Body of pancreas (tissue), 4 donors: ENCODE results near the gene PPME1.

Experiments
- POLR2A ChIP-seq, 3 donors: fragments of 450-650 bp; IDR thresholded peaks; one replicate each; pipeline ENCODE4 v1.6.1; 2016; ENCODE audit warnings: antibody characterized with exemption in 3 of 3, mild to moderate bottlenecking in 2 of 3
- TF ChIP-seq, protein P1 (sequence below), 7 experiments: fragments of 450-650 bp in 4 of 7; fragments of 200-600 bp in 3 of 7; sonication (generic) in 3 of 7; IDR thresholded peaks; one replicate each; pipeline ENCODE4 v1.5.1; 2016 to 2019; ENCODE audit warnings: antibody characterized with exemption in 7 of 7

DNA sequence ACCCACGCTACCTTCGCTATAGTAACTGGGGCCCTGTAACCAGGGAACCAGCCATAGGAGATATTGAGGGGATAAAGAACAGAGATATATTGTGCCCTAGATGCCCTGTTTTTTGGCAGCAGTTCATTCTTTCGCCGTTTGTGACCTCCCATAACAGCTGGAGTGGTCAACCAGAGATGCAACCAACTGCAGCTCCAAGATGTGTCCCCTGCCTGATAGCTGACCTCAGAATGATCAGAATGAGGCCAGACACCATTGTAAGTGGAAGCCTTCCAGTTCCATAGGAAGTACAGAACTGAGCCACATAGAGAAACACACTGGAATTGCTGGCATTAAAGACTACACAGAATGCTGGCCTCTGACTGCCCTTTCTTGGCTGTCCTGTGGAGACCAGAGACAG, 101.2 kb downstream of the PPME1 start:
- TF ChIP-seq, protein P1, sequence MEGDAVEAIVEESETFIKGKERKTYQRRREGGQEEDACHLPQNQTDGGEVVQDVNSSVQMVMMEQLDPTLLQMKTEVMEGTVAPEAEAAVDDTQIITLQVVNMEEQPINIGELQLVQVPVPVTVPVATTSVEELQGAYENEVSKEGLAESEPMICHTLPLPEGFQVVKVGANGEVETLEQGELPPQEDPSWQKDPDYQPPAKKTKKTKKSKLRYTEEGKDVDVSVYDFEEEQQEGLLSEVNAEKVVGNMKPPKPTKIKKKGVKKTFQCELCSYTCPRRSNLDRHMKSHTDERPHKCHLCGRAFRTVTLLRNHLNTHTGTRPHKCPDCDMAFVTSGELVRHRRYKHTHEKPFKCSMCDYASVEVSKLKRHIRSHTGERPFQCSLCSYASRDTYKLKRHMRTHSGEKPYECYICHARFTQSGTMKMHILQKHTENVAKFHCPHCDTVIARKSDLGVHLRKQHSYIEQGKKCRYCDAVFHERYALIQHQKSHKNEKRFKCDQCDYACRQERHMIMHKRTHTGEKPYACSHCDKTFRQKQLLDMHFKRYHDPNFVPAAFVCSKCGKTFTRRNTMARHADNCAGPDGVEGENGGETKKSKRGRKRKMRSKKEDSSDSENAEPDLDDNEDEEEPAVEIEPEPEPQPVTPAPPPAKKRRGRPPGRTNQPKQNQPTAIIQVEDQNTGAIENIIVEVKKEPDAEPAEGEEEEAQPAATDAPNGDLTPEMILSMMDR (IDR thresholded peaks at IDR 0.05), result no peak
- TF ChIP-seq POLR2A (IDR thresholded peaks at IDR 0.05), result no peak
